GM15510 (cell line): ENCODE data around the gene EIF3I.

Experiments
- POLR2A ChIP-seq: IDR thresholded peaks from 3 replicates; pipeline ENCODE4 v1.6.1; 2011; ENCODE audit warnings: borderline replicate concordance; ENCODE audit not compliant: insufficient read length; ENCODE audit errors: extremely low read depth

The EIF3I gene

GRCh38 chr1:32256473-32257226, 34.4 kb downstream of the EIF3I start:
- no peak for TF ChIP-seq POLR2A

DNA sequence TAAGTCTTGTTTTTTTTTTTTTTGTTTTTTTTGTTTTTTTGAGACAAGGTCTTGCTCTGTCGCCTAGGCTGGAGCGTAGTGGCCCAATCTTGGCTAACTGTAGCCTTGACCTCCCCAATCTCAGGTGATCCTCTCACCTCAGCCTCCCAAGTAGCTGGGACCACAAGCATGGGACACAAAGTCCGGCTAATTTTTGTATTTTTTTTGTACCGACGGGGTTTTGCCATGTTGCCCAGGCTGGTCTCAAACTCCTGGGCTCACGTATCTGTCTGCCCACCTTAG, 35.0 kb downstream of the EIF3I start:
- TF ChIP-seq POLR2A, result no peak

- TF ChIP-seq POLR2A, result no peak
Observed at GRCh38 chr1:32263744-32264143, 41.5 kb downstream of the EIF3I start.

GRCh38 chr1:32265846-32266245, 43.6 kb downstream of the EIF3I start:
- no peak for TF ChIP-seq POLR2A

GRCh38 chr1:32266921-32267591, 44.8 kb downstream of the EIF3I start:
- no peak for TF ChIP-seq POLR2A

DNA sequence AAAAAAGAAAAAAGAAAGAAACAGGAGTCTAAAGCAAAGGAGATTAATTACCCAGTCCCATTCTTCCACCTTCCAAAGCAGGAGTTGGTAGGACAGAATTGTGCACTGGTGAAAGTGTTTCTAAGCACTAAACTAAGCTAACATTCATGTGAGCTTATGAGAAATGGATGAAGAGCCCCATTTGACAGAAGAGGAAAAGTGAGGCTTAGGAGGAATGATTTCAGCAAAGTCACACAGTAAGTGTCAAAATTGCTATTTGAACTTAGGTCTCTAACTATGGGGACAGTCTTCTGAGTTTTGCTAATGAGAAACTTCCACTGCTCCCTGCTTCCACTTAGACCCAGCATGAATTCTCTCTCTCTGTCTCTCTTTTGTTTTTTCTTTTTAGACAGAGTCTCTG, 47.5 kb downstream of the EIF3I start:
- TF ChIP-seq POLR2A, result no peak

DNA sequence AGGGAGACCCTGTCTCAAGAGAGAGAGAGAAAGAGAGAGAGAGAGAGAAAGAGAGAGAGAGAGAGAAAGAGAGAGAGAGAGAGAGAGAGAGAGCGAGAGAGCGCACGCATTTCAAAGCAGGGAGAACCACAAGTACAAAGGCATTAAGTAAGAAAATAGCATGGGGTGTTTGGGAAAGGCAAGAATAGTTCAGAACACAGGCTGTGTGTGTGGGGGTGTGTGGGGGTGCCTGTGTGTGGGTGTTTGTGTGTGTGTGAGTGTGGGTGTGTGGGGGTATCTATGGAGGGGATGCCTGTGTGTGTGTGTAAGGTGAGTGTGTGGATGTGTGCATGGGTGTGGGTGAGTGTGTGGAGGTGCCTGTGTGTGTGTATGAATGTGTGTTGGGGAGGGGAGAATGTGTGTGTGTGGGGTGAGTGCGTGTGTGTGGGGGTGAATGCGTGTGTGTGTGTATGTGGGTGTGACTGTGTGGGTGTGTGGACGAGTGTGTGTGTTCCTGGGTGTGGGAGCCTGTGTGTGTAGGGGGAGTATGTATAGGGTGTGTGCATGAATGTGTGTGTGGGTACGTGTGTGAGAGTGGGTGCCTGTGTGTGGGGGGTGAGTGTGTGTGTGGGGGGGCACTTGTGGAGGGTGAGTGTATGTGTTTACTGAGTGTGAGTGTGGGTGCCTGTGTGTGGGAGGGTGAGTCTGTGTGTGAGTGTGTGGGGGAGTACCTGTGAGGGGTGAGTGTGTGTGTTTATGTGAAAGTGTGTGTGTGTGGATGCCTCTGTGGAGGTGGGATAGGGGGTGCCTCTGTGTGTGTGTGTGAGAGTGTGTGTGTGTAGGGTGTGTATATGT, 50.6 kb downstream of the EIF3I start:
- TF ChIP-seq POLR2A, result no peak

- TF ChIP-seq POLR2A, result no peak
Observed at GRCh38 chr1:32273391-32274208, 51.4 kb downstream of the EIF3I start.

GRCh38 chr1:32274646-32275340, 52.6 kb downstream of the EIF3I start:
- no peak for TF ChIP-seq POLR2A

DNA sequence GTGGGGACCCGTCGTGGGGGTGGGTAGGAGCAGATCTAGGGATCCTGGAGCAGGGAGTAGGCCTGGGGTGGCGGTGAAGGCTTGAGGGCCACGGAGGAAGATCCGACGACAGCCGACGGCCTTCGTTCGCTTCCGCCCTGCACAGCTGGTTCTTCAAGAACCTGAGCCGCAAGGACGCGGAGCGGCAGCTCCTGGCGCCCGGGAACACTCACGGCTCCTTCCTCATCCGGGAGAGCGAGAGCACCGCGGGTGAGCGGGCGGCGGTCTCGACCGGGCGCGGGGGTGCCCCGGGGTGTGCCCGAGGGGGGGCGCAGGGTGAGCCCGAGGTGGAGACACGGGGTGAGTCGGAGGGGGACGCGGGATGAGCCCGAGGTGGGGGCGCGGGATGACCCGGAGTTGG, 53.2 kb downstream of the EIF3I start:
- no peak for TF ChIP-seq POLR2A

DNA sequence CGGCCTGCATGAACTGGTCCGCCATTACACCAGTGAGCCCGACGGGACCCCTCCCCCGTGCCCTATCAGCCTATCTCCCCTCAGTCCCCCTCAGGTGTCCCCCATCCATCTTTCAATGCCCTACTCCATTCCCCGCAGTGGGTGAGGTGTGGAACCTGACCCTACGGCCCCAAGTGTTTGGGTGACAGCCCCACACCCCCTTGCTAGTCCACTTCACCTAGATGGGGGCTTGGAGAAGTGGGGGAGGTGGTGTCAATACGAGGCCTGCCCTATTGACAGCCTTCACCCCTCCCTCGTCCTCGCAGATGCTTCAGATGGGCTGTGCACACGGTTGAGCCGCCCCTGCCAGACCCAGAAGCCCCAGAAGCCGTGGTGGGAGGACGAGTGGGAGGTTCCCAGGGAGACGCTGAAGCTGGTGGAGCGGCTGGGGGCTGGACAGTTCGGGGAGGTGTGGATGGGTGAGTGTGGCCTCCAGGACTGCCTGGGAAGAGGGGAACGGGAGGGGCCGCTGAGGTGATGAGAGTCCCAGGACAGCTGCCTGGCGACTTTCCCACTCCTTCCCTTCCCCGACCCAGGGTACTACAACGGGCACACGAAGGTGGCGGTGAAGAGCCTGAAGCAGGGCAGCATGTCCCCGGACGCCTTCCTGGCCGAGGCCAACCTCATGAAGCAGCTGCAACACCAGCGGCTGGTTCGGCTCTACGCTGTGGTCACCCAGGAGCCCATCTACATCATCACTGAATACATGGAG, 54.0 kb downstream of the EIF3I start:
- TF ChIP-seq POLR2A, result no peak
